Caco-2 (cell line): ENCODE data around the gene CD160. TPM values are rescaled to one million over a fixed set of nuclear protein-coding genes. Genes with fewer than 3 reads are reported as not detected.

Experiments used
- BruUV-seq: library from RNA; stranded (reverse); fragments of 400-500 nt; replicated peaks from 2 replicates; lab custom pipeline; 2021; lab: Mats Ljungman, UMichigan
- CTCF ChIA-PET: fragments of 300-600 bp; sonication (Branson Sonifier 250); formaldehyde crosslinking; loops from one replicate; lab custom pipeline; 2022; ENCODE audit warnings: antibody characterized with exemption; lab: Charles Lee
- POLR2A ChIA-PET: fragments of 300-600 bp; sonication (Branson Sonifier 250); formaldehyde crosslinking; loops from one replicate; lab custom pipeline; 2022; ENCODE audit warnings: antibody characterized with exemption; lab: Charles Lee
- DNase-seq, 2 experiments: peaks; one replicate each; pipeline versions ENCODE4 v3.0.0 to v3.0.0-alpha.2; 2020 to 2022
- H3K27me3 ChIP-seq: replicated peaks from 2 replicates; pipeline ENCODE4 v1.6.0; 2011; ENCODE audit warnings: low read length; ENCODE audit not compliant: control insufficient read depth, insufficient read depth
- H3K36me3 ChIP-seq: 2 replicates; pipeline ENCODE4 v1.5.1; 2011; ENCODE audit warnings: low read length; ENCODE audit not compliant: control insufficient read depth, insufficient read depth
- H3K4me1 ChIP-seq: fragments of 250-450 bp; sonication (Bioruptor Pico); 2 replicates; pipeline ENCODE4 v1.5.1; 2020; ENCODE audit warnings: mild to moderate bottlenecking
- H3K4me3 ChIP-seq: 2 replicates; pipeline ENCODE4 v1.5.1; 2011; ENCODE audit warnings: low read depth, mild to moderate bottlenecking, control low read depth, low read length
- H3K9me3 ChIP-seq: fragments of 250-450 bp; sonication (Bioruptor Pico); 2 replicates; pipeline ENCODE4 v1.5.1; 2020; ENCODE audit warnings: mild to moderate bottlenecking, moderate library complexity
- H3K27ac Mint-ChIP-seq: one replicate; pipeline ENCODE4 v1.8.0; 2022; ENCODE audit warnings: mixed read lengths; ENCODE audit not compliant: unreplicated experiment
- H3K27me3 Mint-ChIP-seq: one replicate; pipeline ENCODE4 v1.8.0; 2022; ENCODE audit warnings: mixed read lengths; ENCODE audit not compliant: insufficient read depth, unreplicated experiment
- H3K36me3 Mint-ChIP-seq: one replicate; pipeline ENCODE4 v1.8.0; 2022; ENCODE audit warnings: mild to moderate bottlenecking, mixed read lengths; ENCODE audit not compliant: insufficient read depth, unreplicated experiment
- H3K4me1 Mint-ChIP-seq: one replicate; pipeline ENCODE4 v1.8.0; 2022; ENCODE audit warnings: low read depth, mixed read lengths; ENCODE audit not compliant: unreplicated experiment
- H3K4me3 Mint-ChIP-seq: one replicate; pipeline ENCODE4 v1.8.0; 2022; ENCODE audit warnings: mild to moderate bottlenecking, moderate library complexity, mixed read lengths; ENCODE audit not compliant: unreplicated experiment
- H3K9me3 Mint-ChIP-seq: one replicate; pipeline ENCODE4 v1.8.0; 2022; ENCODE audit warnings: mixed read lengths; ENCODE audit not compliant: unreplicated experiment
- intact Hi-C: fragments of 100-400 bp; cut with micrococcal nuclease; formaldehyde crosslinking; loops from one replicate; pipeline ENCODE4 v1.10.0; 2022; ENCODE audit not compliant: unreplicated experiment
- total RNA-seq: library from RNA; stranded (reverse); gene quantifications from 2 replicates; pipeline ENCODE4 v1.2.3, GENCODE V29; 2022
- TF ChIP-seq, protein P1 (sequence below), 2 experiments: fragments of 200-600 bp in 1 of 2; IDR thresholded peaks; 1 replicate in 1 of 2; 2 replicates in 1 of 2; pipeline versions ENCODE4 v1.5.1 to v1.8.0; 2011 to 2022; ENCODE audit warnings: antibody characterized with exemption in 1 of 2, control low read depth in 1 of 2, inconsistent platforms in 1 of 2, low read depth in 1 of 2, low read length in 1 of 2, mild to moderate bottlenecking in 1 of 2, moderate library complexity in 1 of 2; ENCODE audit not compliant: insufficient read depth in 1 of 2, severe bottlenecking in 1 of 2, unreplicated experiment in 1 of 2

Gene CD160
- total RNA-seq, 1 experiment from 2014 or later = 0.20 TPM

GRCh38 chr1:145702052-145702451, 17.2 kb upstream of the CD160 start:
- BruUV-seq = no TSS peak
- peaks cover 23% of the 10 kb centered on the region for H3K4me1 Mint-ChIP-seq
- no peaks in the 10 kb centered on the region for H3K9me3 ChIP-seq
- intact Hi-C loops = no loop called here
- ChIA-PET POLR2A (no interaction called here), CTCF (no interaction called here)
- no peak overlapping the region for H3K4me3 ChIP-seq
- H3K27me3 Mint-ChIP-seq = no peaks in the 10 kb centered on the region
- no peak for DNase-seq
- no peaks in the 10 kb centered on the region for H3K27me3 ChIP-seq
- peaks cover 21% of the 10 kb centered on the region for H3K36me3 Mint-ChIP-seq
- TF ChIP-seq, protein P1, sequence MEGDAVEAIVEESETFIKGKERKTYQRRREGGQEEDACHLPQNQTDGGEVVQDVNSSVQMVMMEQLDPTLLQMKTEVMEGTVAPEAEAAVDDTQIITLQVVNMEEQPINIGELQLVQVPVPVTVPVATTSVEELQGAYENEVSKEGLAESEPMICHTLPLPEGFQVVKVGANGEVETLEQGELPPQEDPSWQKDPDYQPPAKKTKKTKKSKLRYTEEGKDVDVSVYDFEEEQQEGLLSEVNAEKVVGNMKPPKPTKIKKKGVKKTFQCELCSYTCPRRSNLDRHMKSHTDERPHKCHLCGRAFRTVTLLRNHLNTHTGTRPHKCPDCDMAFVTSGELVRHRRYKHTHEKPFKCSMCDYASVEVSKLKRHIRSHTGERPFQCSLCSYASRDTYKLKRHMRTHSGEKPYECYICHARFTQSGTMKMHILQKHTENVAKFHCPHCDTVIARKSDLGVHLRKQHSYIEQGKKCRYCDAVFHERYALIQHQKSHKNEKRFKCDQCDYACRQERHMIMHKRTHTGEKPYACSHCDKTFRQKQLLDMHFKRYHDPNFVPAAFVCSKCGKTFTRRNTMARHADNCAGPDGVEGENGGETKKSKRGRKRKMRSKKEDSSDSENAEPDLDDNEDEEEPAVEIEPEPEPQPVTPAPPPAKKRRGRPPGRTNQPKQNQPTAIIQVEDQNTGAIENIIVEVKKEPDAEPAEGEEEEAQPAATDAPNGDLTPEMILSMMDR (IDR thresholded peaks at IDR 0.05; ENCODE audit: insufficient read depth in 1 of 2, low read depth in 1 of 2, low read length in 1 of 2, severe bottlenecking in 1 of 2, unreplicated experiment in 1 of 2) = no peak
- H3K9me3 Mint-ChIP-seq = no peaks in the 10 kb centered on the region
- no peak overlapping the region for H3K4me3 Mint-ChIP-seq
- H3K4me1 ChIP-seq = peaks cover 26% of the 10 kb centered on the region
- H3K27ac Mint-ChIP-seq = no peak overlapping the region
- no peaks in the 10 kb centered on the region; the same call in none of the 2 replicates for H3K36me3 ChIP-seq

DNA sequence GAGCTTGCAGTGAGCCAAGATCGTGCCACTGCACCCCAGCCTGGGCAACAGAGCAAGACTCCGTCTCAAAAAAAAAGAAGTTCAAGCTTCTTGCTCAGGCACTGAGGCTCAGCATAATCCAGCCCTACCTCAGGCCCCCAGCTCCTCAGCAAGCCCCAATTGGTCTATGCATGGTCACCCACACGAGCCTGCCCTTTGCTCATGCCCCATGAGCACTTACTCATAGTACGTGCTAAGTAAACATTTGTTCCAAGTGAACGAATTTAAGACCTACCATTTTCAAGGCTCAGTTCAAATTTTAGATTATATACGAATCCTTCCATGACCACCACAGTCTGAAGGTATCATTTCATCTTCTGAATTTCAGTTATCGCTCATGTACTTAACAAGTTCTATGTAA, 16.5 kb upstream of the CD160 start:
- Histone ChIP-seq H3K4me1 (peaks cover 31% of the 10 kb centered on the region), H3K9me3 (no peaks in the 10 kb centered on the region), H3K27me3 (no peaks in the 10 kb centered on the region), H3K36me3 (no peaks in the 10 kb centered on the region; the same call in none of the 2 replicates), H3K4me3 (no peak overlapping the region)
- BruUV-seq = no TSS peak
- no peak overlapping the region for H3K4me3 Mint-ChIP-seq
- H3K27ac Mint-ChIP-seq = no peak overlapping the region
- H3K27me3 Mint-ChIP-seq = no peaks in the 10 kb centered on the region
- peaks cover 17% of the 10 kb centered on the region for H3K36me3 Mint-ChIP-seq
- H3K9me3 Mint-ChIP-seq = no peaks in the 10 kb centered on the region
- TF ChIP-seq, protein P1 (IDR thresholded peaks at IDR 0.05; ENCODE audit: insufficient read depth in 1 of 2, low read depth in 1 of 2, low read length in 1 of 2, severe bottlenecking in 1 of 2, unreplicated experiment in 1 of 2) = no peak
- POLR2A ChIA-PET = no interaction called here
- intact Hi-C loops = no loop called here
- peaks cover 22% of the 10 kb centered on the region for H3K4me1 Mint-ChIP-seq
- CTCF ChIA-PET = interaction anchor here (0.6 kb wide), 1 partner anchor 11 kb away, joined by 3 read pairs; no protein-coding TSS in a partner anchor
- no peak for DNase-seq

- Mint-ChIP-seq H3K36me3 (peaks cover 12% of the 10 kb centered on the region), H3K27me3 (no peaks in the 10 kb centered on the region), H3K4me1 (peaks cover 24% of the 10 kb centered on the region), H3K9me3 (no peaks in the 10 kb centered on the region), H3K4me3 (peak overlapping the region; percentile 60), H3K27ac (peak overlapping the region; percentile 83)
- H3K9me3 ChIP-seq = no peaks in the 10 kb centered on the region
- H3K36me3 ChIP-seq = no peaks in the 10 kb centered on the region; the same call in none of the 2 replicates
- BruUV-seq = no TSS peak
- POLR2A ChIA-PET = no interaction called here
- no peaks in the 10 kb centered on the region for H3K27me3 ChIP-seq
- TF ChIP-seq, protein P1 (IDR thresholded peaks at IDR 0.05; ENCODE audit: insufficient read depth in 1 of 2, low read depth in 1 of 2, low read length in 1 of 2, severe bottlenecking in 1 of 2, unreplicated experiment in 1 of 2) = no peak
- no peak for DNase-seq
- peaks cover 59% of the 10 kb centered on the region for H3K4me1 ChIP-seq
- intact Hi-C loops = no loop called here
- H3K4me3 ChIP-seq = peak overlapping the region; percentile 51
- CTCF ChIA-PET = no interaction called here
Measured at GRCh38 chr1:145705622-145706021, 13.7 kb upstream of the CD160 start.
